ENCODE results near the gene MIF4GD.

Gene MIF4GD

GRCh38 chr17:75313941-75314551, 43.0 kb upstream of the MIF4GD start:
- TF ChIP-seq CTCF (IDR thresholded peaks at IDR 0.05) (no peak), ZFX (IDR thresholded peaks at IDR 0.05; ENCODE audit: borderline replicate concordance) (no peak)
- H3K27ac ChIP-seq: no peak overlapping the region

- TF ChIP-seq ZFX (IDR thresholded peaks at IDR 0.05; ENCODE audit: borderline replicate concordance): no peak
- H3K27ac ChIP-seq: peak overlapping the region; percentile 66
Observed at GRCh38 chr17:75308732-75309629, 38.0 kb upstream of the MIF4GD start.

- TF ChIP-seq CTCF (IDR thresholded peaks at IDR 0.05) (no peak), ZFX (IDR thresholded peaks at IDR 0.05; ENCODE audit: borderline replicate concordance) (no peak)
- H3K27ac ChIP-seq: peak overlapping the region; percentile 66
Observed at GRCh38 chr17:75307957-75308731, 37.1 kb upstream of the MIF4GD start.

- no peak for TF ChIP-seq CTCF (IDR thresholded peaks at IDR 0.05)
- TF ChIP-seq ZFX (IDR thresholded peaks at IDR 0.05; ENCODE audit: borderline replicate concordance): no peak
- no peak overlapping the region for H3K27ac ChIP-seq
Observed at GRCh38 chr17:75301502-75302206, 30.6 kb upstream of the MIF4GD start.

- H3K27ac ChIP-seq: no peak overlapping the region
- no peak for TF ChIP-seq ZFX (IDR thresholded peaks at IDR 0.05; ENCODE audit: borderline replicate concordance)
- no peak for TF ChIP-seq CTCF (IDR thresholded peaks at IDR 0.05)
Observed at GRCh38 chr17:75301049-75301448, 30.0 kb upstream of the MIF4GD start.

- no peak overlapping the region for H3K27ac ChIP-seq
- TF ChIP-seq CTCF (IDR thresholded peaks at IDR 0.05) (no peak), ZFX (IDR thresholded peaks at IDR 0.05; ENCODE audit: borderline replicate concordance) (no peak)
Observed at GRCh38 chr17:75300280-75300679, 29.2 kb upstream of the MIF4GD start.

Measured in 22Rv1 (cell line).